Measurements from ENCODE around the gene TMPRSS11E.
"Not testable (repeated sequence)": the region's sequence is repeated elsewhere in the genome, so short reads cannot be mapped to it uniquely, and the experiment has no call there.

Gene TMPRSS11E

GRCh38 chr4:68522232-68522631, 75.0 kb downstream of the TMPRSS11E start:
- in situ Hi-C loops (cut with MboI; ENCODE audit: low pct_unique_long_range_greater_than_20kb, low sequenced_read_pairs); DNase-seq: not testable (repeated sequence)

- no peak for DNase-seq
- in situ Hi-C loops (cut with MboI; ENCODE audit: low pct_unique_long_range_greater_than_20kb, low sequenced_read_pairs): no loop called here
These were observed 88.7 kb downstream of the TMPRSS11E start for GRCh38 chr4:68535974-68536373.

GRCh38 chr4:68536375-68536774, 89.1 kb downstream of the TMPRSS11E start:
- in situ Hi-C loops (cut with MboI; ENCODE audit: low pct_unique_long_range_greater_than_20kb, low sequenced_read_pairs): no loop called here
- no peak for DNase-seq

GRCh38 chr4:68542742-68543141, 95.5 kb downstream of the TMPRSS11E start:
- in situ Hi-C loops (cut with MboI; ENCODE audit: low pct_unique_long_range_greater_than_20kb, low sequenced_read_pairs); DNase-seq: not testable (repeated sequence)
